ENCODE results near the gene SYCP2L.

Gene SYCP2L

GRCh38 chr6:11017090-11017489, 130.2 kb downstream of the SYCP2L start:
- H3K4me1 Mint-ChIP-seq (ENCODE audit: low read depth): no peaks in the 10 kb centered on the region
- H3K4me3 Mint-ChIP-seq: no peak overlapping the region
- H3K9me3 Mint-ChIP-seq: no peaks in the 10 kb centered on the region
- DNase-seq: no peak
- no peaks in the 10 kb centered on the region for H3K36me3 Mint-ChIP-seq (ENCODE audit: low read depth)
- no peak overlapping the region for H3K27ac Mint-ChIP-seq
- H3K27me3 Mint-ChIP-seq: peaks cover 30% of the 10 kb centered on the region

- Mint-ChIP-seq H3K27ac (no peak overlapping the region), H3K27me3 (peaks cover 34% of the 10 kb centered on the region), H3K9me3 (no peaks in the 10 kb centered on the region), H3K4me3 (no peak overlapping the region), H3K36me3 (ENCODE audit: low read depth) (no peaks in the 10 kb centered on the region), H3K4me1 (ENCODE audit: low read depth) (no peaks in the 10 kb centered on the region)
- DNase-seq: no peak
Measured at GRCh38 chr6:11018225-11018624, 131.4 kb downstream of the SYCP2L start.

GRCh38 chr6:11021003-11021402, 134.2 kb downstream of the SYCP2L start:
- no peaks in the 10 kb centered on the region for H3K9me3 Mint-ChIP-seq
- no peak overlapping the region for H3K4me3 Mint-ChIP-seq
- H3K27ac Mint-ChIP-seq: no peak overlapping the region
- DNase-seq: no peak
- H3K27me3 Mint-ChIP-seq: peaks cover 37% of the 10 kb centered on the region
- no peaks in the 10 kb centered on the region for H3K4me1 Mint-ChIP-seq (ENCODE audit: low read depth)
- H3K36me3 Mint-ChIP-seq (ENCODE audit: low read depth): no peaks in the 10 kb centered on the region

GRCh38 chr6:11021714-11022113, 134.9 kb downstream of the SYCP2L start:
- H3K4me1 Mint-ChIP-seq (ENCODE audit: low read depth): no peaks in the 10 kb centered on the region
- H3K4me3 Mint-ChIP-seq: no peak overlapping the region
- DNase-seq: no peak
- no peaks in the 10 kb centered on the region for H3K36me3 Mint-ChIP-seq (ENCODE audit: low read depth)
- no peak overlapping the region for H3K27ac Mint-ChIP-seq
- H3K27me3 Mint-ChIP-seq: peaks cover 38% of the 10 kb centered on the region
- H3K9me3 Mint-ChIP-seq: no peaks in the 10 kb centered on the region

GRCh38 chr6:11023032-11023431, 136.2 kb downstream of the SYCP2L start:
- H3K4me3 Mint-ChIP-seq: no peak overlapping the region
- H3K36me3 Mint-ChIP-seq (ENCODE audit: low read depth): no peaks in the 10 kb centered on the region
- no peaks in the 10 kb centered on the region for H3K4me1 Mint-ChIP-seq (ENCODE audit: low read depth)
- DNase-seq: no peak
- no peak overlapping the region for H3K27ac Mint-ChIP-seq
- H3K27me3 Mint-ChIP-seq: peaks cover 44% of the 10 kb centered on the region
- H3K9me3 Mint-ChIP-seq: no peaks in the 10 kb centered on the region

Data from activated T-cell treated with anti-CD3 and anti-CD28 coated beads, Interleukin-2, amount 50 U/mL, for 24 hours (primary cell).